B cell (primary cell): ENCODE measurements around the gene SLC2A3.

Experiments
- CTCF ChIP-seq: fragments of 200-600 bp; IDR thresholded peaks from one replicate; pipeline ENCODE4 v1.8.0; 2022; ENCODE audit warnings: antibody characterized with exemption, mild to moderate bottlenecking
- EZH2 ChIP-seq: IDR thresholded peaks from 2 replicates; pipeline ENCODE4 v1.6.1; 2012; ENCODE audit warnings: borderline replicate concordance, low read depth, mild to moderate bottlenecking, moderate library complexity, low read length; ENCODE audit not compliant: insufficient read depth, poor library complexity, severe bottlenecking

- TF ChIP-seq CTCF (no peak), EZH2 (no peak)
These were observed 996 bp downstream of the SLC2A3 start for GRCh38 chr12:7934889-7935492.
